SK-N-SH treated with all-trans-retinoic acid at 6 μM for 48 hours (cell line): ENCODE measurements around the gene FLVCR1.
"Not testable (repeated sequence)": the region's sequence is repeated elsewhere in the genome, so short reads cannot be mapped to it uniquely, and the experiment has no call there.

Experiments
- ATAC-seq: fragments of 200-7000 bp; cut with Tn5 transposase; 3 replicates; pipeline ENCODE4 v1.9.1; 2020; ENCODE audit warnings: mild to moderate bottlenecking, moderate library complexity
- ARNTL ChIP-seq: fragments of 450-650 bp; formaldehyde crosslinking; IDR thresholded peaks from 2 replicates; pipeline ENCODE4 v1.5.0; 2020; ENCODE audit warnings: low read depth, mild to moderate bottlenecking, moderate library complexity, borderline replicate concordance
- BACH2 ChIP-seq: fragments of 250-450 bp; sonication (Bioruptor Pico); IDR thresholded peaks from 2 replicates; pipeline ENCODE4 v1.9.0; 2021; ENCODE audit warnings: mild to moderate bottlenecking, borderline replicate concordance
- CREB5 ChIP-seq: fragments of 250-450 bp; sonication (Bioruptor Pico); IDR thresholded peaks from 2 replicates; pipeline ENCODE4 v1.5.1; 2020; ENCODE audit warnings: low read depth, mild to moderate bottlenecking, moderate library complexity
- CSRNP3 ChIP-seq: fragments of 250-450 bp; sonication (Bioruptor Pico); IDR thresholded peaks from 2 replicates; pipeline ENCODE4 v1.5.1; 2021; ENCODE audit warnings: mild to moderate bottlenecking, moderate library complexity
- GLIS3 ChIP-seq: fragments of 250-450 bp; sonication (Bioruptor Pico); IDR thresholded peaks from 2 replicates; pipeline ENCODE4 v1.5.0; 2020; ENCODE audit warnings: mild to moderate bottlenecking, moderate library complexity
- OSR1 ChIP-seq: fragments of 250-450 bp; sonication (Bioruptor Pico); IDR thresholded peaks from 2 replicates; pipeline ENCODE4 v1.8.0; 2022; ENCODE audit warnings: moderate library complexity, mild to moderate bottlenecking, inconsistent platforms
- PATZ1 ChIP-seq: fragments of 250-450 bp; sonication (Bioruptor Pico); IDR thresholded peaks from 2 replicates; pipeline ENCODE4 v1.8.0; 2020; ENCODE audit warnings: mild to moderate bottlenecking, moderate library complexity, borderline replicate concordance
- POU6F1 ChIP-seq: fragments of 250-450 bp; sonication (Bioruptor Pico); IDR thresholded peaks from 2 replicates; pipeline ENCODE4 v1.8.0; 2021; ENCODE audit warnings: low read depth, mild to moderate bottlenecking, moderate library complexity, borderline replicate concordance
- PPARA ChIP-seq: fragments of 250-450 bp; sonication (Bioruptor Pico); IDR thresholded peaks from 2 replicates; pipeline ENCODE4 v1.5.0; 2020; ENCODE audit warnings: mild to moderate bottlenecking, borderline replicate concordance
- RARB ChIP-seq: fragments of 250-450 bp; sonication (Bioruptor Pico); IDR thresholded peaks from 2 replicates; pipeline ENCODE4 v1.8.0; 2021; ENCODE audit warnings: mild to moderate bottlenecking, moderate library complexity
- TCF4 ChIP-seq: fragments of 250-450 bp; sonication (Bioruptor Pico); IDR thresholded peaks from 2 replicates; pipeline ENCODE4 v1.8.0; 2021; ENCODE audit warnings: mild to moderate bottlenecking, moderate library complexity, borderline replicate concordance
- TOX ChIP-seq: fragments of 250-450 bp; sonication (Bioruptor Pico); IDR thresholded peaks from 2 replicates; pipeline ENCODE4 v1.8.0; 2021; ENCODE audit warnings: mild to moderate bottlenecking, moderate library complexity, borderline replicate concordance
- TSHZ2 ChIP-seq: fragments of 250-450 bp; sonication (Bioruptor Pico); IDR thresholded peaks from 2 replicates; pipeline ENCODE4 v1.5.0; 2020; ENCODE audit warnings: mild to moderate bottlenecking, moderate library complexity
- ZC3H10 ChIP-seq: fragments of 250-450 bp; sonication (Bioruptor Pico); IDR thresholded peaks from 2 replicates; pipeline ENCODE4 v1.5.1; 2021; ENCODE audit warnings: mild to moderate bottlenecking, moderate library complexity
- ZFP3 ChIP-seq: fragments of 250-450 bp; sonication (Bioruptor Pico); IDR thresholded peaks from 2 replicates; pipeline ENCODE4 v1.5.0; 2020; ENCODE audit warnings: mild to moderate bottlenecking, moderate library complexity
- ZNF565 ChIP-seq: fragments of 450-650 bp; formaldehyde crosslinking; conservative IDR thresholded peaks from 2 replicates; pipeline ENCODE4 v1.5.0; 2020; ENCODE audit warnings: low read depth, mild to moderate bottlenecking, moderate library complexity
- ZNF70 ChIP-seq: fragments of 450-650 bp; formaldehyde crosslinking; IDR thresholded peaks from 2 replicates; pipeline ENCODE4 v1.5.0; 2020; ENCODE audit warnings: mild to moderate bottlenecking, moderate library complexity
- ZNF8 ChIP-seq: fragments of 450-650 bp; formaldehyde crosslinking; IDR thresholded peaks from 2 replicates; pipeline ENCODE4 v1.5.0; 2020; ENCODE audit warnings: mild to moderate bottlenecking, moderate library complexity

Gene FLVCR1

GRCh38 chr1:212828395-212828794 lies 29.7 kb upstream of the FLVCR1 start:
- ATAC-seq = no peak
- TF ChIP-seq TOX (no peak), OSR1 (CRISPR knock-in tag) (no peak), ZNF70 (CRISPR knock-in tag) (no peak), ZNF8 (no peak), TCF4 (no peak), POU6F1 (CRISPR knock-in tag) (no peak), ARNTL (CRISPR knock-in tag) (no peak), PATZ1 (CRISPR knock-in tag) (no peak)

GRCh38 chr1:212833211-212834207 lies 24.6 kb upstream of the FLVCR1 start:
- ATAC-seq = not testable (repeated sequence)

GRCh38 chr1:212838145-212838544 lies 19.9 kb upstream of the FLVCR1 start:
- ATAC-seq = no peak
- TF ChIP-seq PPARA (CRISPR knock-in tag) = no peak
- TF ChIP-seq BACH2 (CRISPR knock-in tag) = no peak
- TF ChIP-seq ARNTL (CRISPR knock-in tag) = no peak
- TF ChIP-seq CREB5 (CRISPR knock-in tag) = no peak
- TF ChIP-seq TCF4 = no peak
- TF ChIP-seq GLIS3 (CRISPR knock-in tag) = no peak
- no peak for TF ChIP-seq TSHZ2 (CRISPR knock-in tag)
- TF ChIP-seq, all 23 proteins: peak for 0

GRCh38 chr1:212844521-212844920 lies 13.6 kb upstream of the FLVCR1 start:
- ATAC-seq = not testable (repeated sequence)

- no peak for ATAC-seq
These were observed 10.5 kb upstream of the FLVCR1 start, which contains the start of gene SPATA45 for GRCh38 chr1:212847549-212847948. TSS of gene SPATA45 (minus strand) at chr1:212847649. CDS start at chr1:212836149, 11,500 bp downstream.

More at GRCh38 chr1:212847549-212847948, 10.5 kb upstream of the FLVCR1 start, which contains the start of gene SPATA45:
- TF ChIP-seq RARB (CRISPR knock-in tag) (no peak), CREB5 (CRISPR knock-in tag) (no peak), TSHZ2 (CRISPR knock-in tag) (no peak), TOX (no peak), ZNF565 (CRISPR knock-in tag) (no peak), TCF4 (no peak), CSRNP3 (CRISPR knock-in tag) (no peak), ZC3H10 (CRISPR knock-in tag) (no peak), ZFP3 (CRISPR knock-in tag) (no peak), BACH2 (CRISPR knock-in tag) (no peak)
